HG02852 (cell line): ENCODE results near the gene CLEC6A.
"Not testable (repeated sequence)": the region's sequence is repeated elsewhere in the genome, so short reads cannot be mapped to it uniquely, and the experiment has no call there.

Source experiments
- ATAC-seq: cut with Tn5 transposase; IDR thresholded peaks from one replicate; pipeline ENCODE4 v1.9.1; 2021; ENCODE audit warnings: mild to moderate bottlenecking, moderate library complexity; ENCODE audit not compliant: unreplicated experiment

The CLEC6A gene

GRCh38 chr12:8493084-8493483, 37.3 kb downstream of the CLEC6A start:
- peak; percentile 94 for ATAC-seq

GRCh38 chr12:8495671-8496070, 39.9 kb downstream of the CLEC6A start:
- not testable (repeated sequence) for ATAC-seq

GRCh38 chr12:8496074-8496473, 40.3 kb downstream of the CLEC6A start:
- ATAC-seq: not testable (repeated sequence)

GRCh38 chr12:8499616-8500015, 43.9 kb downstream of the CLEC6A start:
- no peak for ATAC-seq

- ATAC-seq: no peak
These were observed 46.0 kb downstream of the CLEC6A start for GRCh38 chr12:8501720-8502119.

GRCh38 chr12:8504351-8504750, 48.6 kb downstream of the CLEC6A start:
- no peak for ATAC-seq

GRCh38 chr12:8507596-8507995, 51.8 kb downstream of the CLEC6A start:
- ATAC-seq: no peak

GRCh38 chr12:8508223-8508622, 52.5 kb downstream of the CLEC6A start:
- ATAC-seq: no peak

GRCh38 chr12:8508910-8509841, 53.4 kb downstream of the CLEC6A start:
- ATAC-seq: no peak

GRCh38 chr12:8513256-8513655, 57.5 kb downstream of the CLEC6A start, which contains the start of gene CLEC4D:
CLEC4D (plus strand) TSS chr12:8513503; CDS start chr12:8513733, 230 bp downstream.
- ATAC-seq: no peak

- no peak for ATAC-seq
These were observed 62.2 kb downstream of the CLEC6A start for GRCh38 chr12:8517971-8518370.

GRCh38 chr12:8519171-8519570, 63.4 kb downstream of the CLEC6A start:
- ATAC-seq: no peak

GRCh38 chr12:8527250-8528130, 71.7 kb downstream of the CLEC6A start:
- ATAC-seq: no peak
